ENCODE results near the gene CSK. TPM values are rescaled to one million over a fixed set of nuclear protein-coding genes. Genes with fewer than 3 reads are reported as not detected.

The CSK gene
- total RNA-seq, 1 experiment from 2014 or later = 103 TPM

DNA sequence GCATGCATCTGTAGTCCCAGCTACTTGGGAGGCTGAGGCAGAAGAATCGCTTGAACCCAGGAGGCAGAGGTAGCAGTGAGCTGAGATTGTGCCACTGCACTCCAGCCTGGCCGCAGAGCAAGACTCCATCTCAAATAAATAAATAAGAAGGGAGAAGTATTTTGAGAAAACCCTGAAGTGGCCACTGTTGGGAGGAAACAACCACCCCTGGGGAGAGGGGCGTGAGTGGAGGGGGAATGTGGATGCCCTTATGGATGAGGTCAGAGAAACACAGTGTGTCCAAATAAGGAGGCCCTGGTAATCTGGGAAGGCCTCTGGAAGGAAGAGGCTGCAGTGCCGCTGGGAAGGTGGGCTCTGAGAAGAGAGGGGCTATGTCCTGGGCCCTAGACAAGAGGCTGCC lies 40.4 kb downstream of the CSK start:
- H3K36me3 ChIP-seq (ENCODE audit: insufficient read depth, low read length, poor library complexity, severe bottlenecking) = no peaks in the 10 kb centered on the region
- no peak for DNase-seq (ENCODE audit: low spot score)
- BruUV-seq (replicated peaks) = no TSS peak
- intact Hi-C loops (cut with micrococcal nuclease; ENCODE audit: unreplicated experiment) = no loop called here
- H3K9me3 ChIP-seq (ENCODE audit: low read depth, low read length, poor library complexity, severe bottlenecking) = no peaks in the 10 kb centered on the region
- peaks cover 8% of the 10 kb centered on the region for H3K4me1 ChIP-seq (ENCODE audit: insufficient read depth, low read length, poor library complexity, severe bottlenecking)
- no peak overlapping the region for H3K4me3 ChIP-seq (ENCODE audit: low read depth, low read length, poor library complexity, severe bottlenecking)
- no peak for TF ChIP-seq EZH2 (IDR thresholded peaks at IDR 0.05; ENCODE audit: borderline replicate concordance, low read depth, low read length, poor library complexity, severe bottlenecking)
- TF ChIP-seq, protein P1, sequence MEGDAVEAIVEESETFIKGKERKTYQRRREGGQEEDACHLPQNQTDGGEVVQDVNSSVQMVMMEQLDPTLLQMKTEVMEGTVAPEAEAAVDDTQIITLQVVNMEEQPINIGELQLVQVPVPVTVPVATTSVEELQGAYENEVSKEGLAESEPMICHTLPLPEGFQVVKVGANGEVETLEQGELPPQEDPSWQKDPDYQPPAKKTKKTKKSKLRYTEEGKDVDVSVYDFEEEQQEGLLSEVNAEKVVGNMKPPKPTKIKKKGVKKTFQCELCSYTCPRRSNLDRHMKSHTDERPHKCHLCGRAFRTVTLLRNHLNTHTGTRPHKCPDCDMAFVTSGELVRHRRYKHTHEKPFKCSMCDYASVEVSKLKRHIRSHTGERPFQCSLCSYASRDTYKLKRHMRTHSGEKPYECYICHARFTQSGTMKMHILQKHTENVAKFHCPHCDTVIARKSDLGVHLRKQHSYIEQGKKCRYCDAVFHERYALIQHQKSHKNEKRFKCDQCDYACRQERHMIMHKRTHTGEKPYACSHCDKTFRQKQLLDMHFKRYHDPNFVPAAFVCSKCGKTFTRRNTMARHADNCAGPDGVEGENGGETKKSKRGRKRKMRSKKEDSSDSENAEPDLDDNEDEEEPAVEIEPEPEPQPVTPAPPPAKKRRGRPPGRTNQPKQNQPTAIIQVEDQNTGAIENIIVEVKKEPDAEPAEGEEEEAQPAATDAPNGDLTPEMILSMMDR (conservative IDR thresholded peaks at IDR 0.05; ENCODE audit: low read depth, low read length) = no peak
- ChIA-PET POLR2A (ENCODE audit: low non-redundant PET) (no interaction called here), CTCF (no interaction called here)
- H3K27ac ChIP-seq (ENCODE audit: low read depth, low read length, poor library complexity, severe bottlenecking) = no peak overlapping the region
- peaks cover 5% of the 10 kb centered on the region for H3K27me3 ChIP-seq (replicated peaks; ENCODE audit: insufficient read depth, low read depth, low read length, poor library complexity)

- no peak for DNase-seq (ENCODE audit: low spot score)
- Histone ChIP-seq H3K36me3 (ENCODE audit: insufficient read depth, low read length, poor library complexity, severe bottlenecking) (no peaks in the 10 kb centered on the region), H3K4me1 (ENCODE audit: insufficient read depth, low read length, poor library complexity, severe bottlenecking) (peaks cover 9% of the 10 kb centered on the region), H3K27me3 (replicated peaks; ENCODE audit: insufficient read depth, low read depth, low read length, poor library complexity) (peaks cover 15% of the 10 kb centered on the region), H3K4me3 (ENCODE audit: low read depth, low read length, poor library complexity, severe bottlenecking) (no peak overlapping the region), H3K9me3 (ENCODE audit: low read depth, low read length, poor library complexity, severe bottlenecking) (no peaks in the 10 kb centered on the region), H3K27ac (ENCODE audit: low read depth, low read length, poor library complexity, severe bottlenecking) (no peak overlapping the region)
- intact Hi-C loops (cut with micrococcal nuclease; ENCODE audit: unreplicated experiment) = no loop called here
- BruUV-seq (replicated peaks) = no TSS peak
- ChIA-PET CTCF (no interaction called here), POLR2A (ENCODE audit: low non-redundant PET) (no interaction called here)
- TF ChIP-seq EZH2 (IDR thresholded peaks at IDR 0.05; ENCODE audit: borderline replicate concordance, low read depth, low read length, poor library complexity, severe bottlenecking) = no peak
- TF ChIP-seq, protein P1 (conservative IDR thresholded peaks at IDR 0.05; ENCODE audit: low read depth, low read length) = no peak
These were observed 41.4 kb downstream of the CSK start for GRCh38 chr15:74823324-74823723.

DNA sequence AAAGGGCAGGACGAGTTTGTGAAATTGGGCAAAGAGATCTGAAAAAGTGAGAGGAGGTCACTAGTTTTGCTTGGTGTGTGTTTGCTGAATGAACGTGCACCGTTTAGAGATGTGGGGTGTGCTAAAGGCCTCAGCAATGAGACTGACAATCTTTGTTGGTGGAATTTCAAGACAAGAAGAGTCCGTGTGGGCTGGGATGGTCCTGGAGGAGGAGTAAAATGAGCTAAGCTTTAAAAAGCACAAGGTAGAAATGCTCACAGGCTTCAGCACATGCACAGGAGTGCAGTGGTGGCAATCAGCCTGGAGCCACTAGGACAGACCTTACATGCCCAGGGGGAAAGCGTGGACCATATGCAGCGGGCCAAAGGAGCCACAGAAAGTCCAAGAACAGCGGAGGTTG lies 43.1 kb downstream of the CSK start:
- intact Hi-C loops (cut with micrococcal nuclease; ENCODE audit: unreplicated experiment) = no loop called here
- H3K27me3 ChIP-seq (replicated peaks; ENCODE audit: insufficient read depth, low read depth, low read length, poor library complexity) = peaks cover 15% of the 10 kb centered on the region
- CTCF ChIA-PET = interaction anchor here (0.6 kb wide), 1 partner anchor 19 kb away, joined by 3 read pairs; no protein-coding TSS in a partner anchor

More for the DNA sequence above, 43.1 kb downstream of the CSK start:
- no TSS peak for BruUV-seq (replicated peaks)
- H3K9me3 ChIP-seq (ENCODE audit: low read depth, low read length, poor library complexity, severe bottlenecking) = no peaks in the 10 kb centered on the region
- TF ChIP-seq EZH2 (IDR thresholded peaks at IDR 0.05; ENCODE audit: borderline replicate concordance, low read depth, low read length, poor library complexity, severe bottlenecking) = no peak
- TF ChIP-seq, protein P1 (conservative IDR thresholded peaks at IDR 0.05; ENCODE audit: low read depth, low read length) = no peak
- no peak overlapping the region for H3K27ac ChIP-seq (ENCODE audit: low read depth, low read length, poor library complexity, severe bottlenecking)
- no peak for DNase-seq (ENCODE audit: low spot score)
- H3K36me3 ChIP-seq (ENCODE audit: insufficient read depth, low read length, poor library complexity, severe bottlenecking) = no peaks in the 10 kb centered on the region
- peaks cover 9% of the 10 kb centered on the region for H3K4me1 ChIP-seq (ENCODE audit: insufficient read depth, low read length, poor library complexity, severe bottlenecking)
- H3K4me3 ChIP-seq (ENCODE audit: low read depth, low read length, poor library complexity, severe bottlenecking) = no peak overlapping the region
- POLR2A ChIA-PET (ENCODE audit: low non-redundant PET) = no interaction called here
